Neural crest cell (in vitro differentiated cells): ENCODE results near the gene PPP1R3C. TPM values are rescaled to one million over a fixed set of nuclear protein-coding genes. Genes with fewer than 3 reads are reported as not detected.
A peak's percentile ranks its signal among the peaks of the same experiment; 100 is the strongest.

Source experiments
- DNase-seq: peaks from one replicate; pipeline ENCODE4 v3.0.0; 2021; ENCODE audit warnings: low read depth, mixed read lengths, low spot score
- H3K27ac Mint-ChIP-seq: one replicate; pipeline ENCODE4 v1.8.0; 2021; ENCODE audit warnings: mild to moderate bottlenecking, mixed read lengths; ENCODE audit not compliant: unreplicated experiment
- H3K27me3 Mint-ChIP-seq: 2 replicates; pipeline ENCODE4 v1.8.0; 2021; ENCODE audit warnings: low read depth, mild to moderate bottlenecking, mixed read lengths
- H3K36me3 Mint-ChIP-seq: 2 replicates; pipeline ENCODE4 v1.8.0; 2021; ENCODE audit warnings: low read depth, mild to moderate bottlenecking, mixed read lengths
- H3K4me1 Mint-ChIP-seq: 2 replicates; pipeline ENCODE4 v1.8.0; 2021; ENCODE audit warnings: mixed read lengths
- H3K4me3 Mint-ChIP-seq: one replicate; pipeline ENCODE4 v1.8.0; 2021; ENCODE audit warnings: mild to moderate bottlenecking, mixed read lengths
- H3K9me3 Mint-ChIP-seq: 2 replicates; pipeline ENCODE4 v1.8.0; 2021; ENCODE audit warnings: mixed read lengths
- CTCF ChIP-seq: fragments of 200-600 bp; sonication (generic); conservative IDR thresholded peaks from 2 replicates; pipeline ENCODE4 v1.5.0; 2021; ENCODE audit warnings: antibody characterized with exemption, mild to moderate bottlenecking
- total RNA-seq: library from RNA; stranded (reverse); gene quantifications from 2 replicates; pipeline ENCODE4 v1.2.1, GENCODE V29; 2021

Gene PPP1R3C
- total RNA-seq, 1 donor from 2014 or later: 3.6 TPM

GRCh38 chr10:91653219-91653870, 20.5 kb upstream of the PPP1R3C start:
- H3K4me1 Mint-ChIP-seq: peaks cover 12% of the 10 kb centered on the region
- DNase-seq: no peak
- H3K36me3 Mint-ChIP-seq: peaks cover 4% of the 10 kb centered on the region
- H3K27ac Mint-ChIP-seq: no peak overlapping the region
- no peaks in the 10 kb centered on the region for H3K27me3 Mint-ChIP-seq
- H3K4me3 Mint-ChIP-seq: no peak overlapping the region
- H3K9me3 Mint-ChIP-seq: peaks cover 10% of the 10 kb centered on the region
- no peak for TF ChIP-seq CTCF

GRCh38 chr10:91652364-91652763, 19.5 kb upstream of the PPP1R3C start:
- Mint-ChIP-seq H3K4me1 (peaks cover 12% of the 10 kb centered on the region), H3K36me3 (no peaks in the 10 kb centered on the region), H3K9me3 (peaks cover 8% of the 10 kb centered on the region), H3K4me3 (no peak overlapping the region), H3K27ac (no peak overlapping the region), H3K27me3 (no peaks in the 10 kb centered on the region)
- TF ChIP-seq CTCF: no peak
- no peak for DNase-seq

- no peak overlapping the region for H3K27ac Mint-ChIP-seq
- H3K9me3 Mint-ChIP-seq: peaks cover 10% of the 10 kb centered on the region
- H3K27me3 Mint-ChIP-seq: peaks cover 6% of the 10 kb centered on the region
- no peaks in the 10 kb centered on the region for H3K4me1 Mint-ChIP-seq
- no peaks in the 10 kb centered on the region for H3K36me3 Mint-ChIP-seq
- TF ChIP-seq CTCF: peak; percentile 49
- no peak for DNase-seq
- H3K4me3 Mint-ChIP-seq: no peak overlapping the region
Observed at GRCh38 chr10:91643700-91644099, 10.8 kb upstream of the PPP1R3C start.

GRCh38 chr10:91642831-91643692, 10.2 kb upstream of the PPP1R3C start:
- peaks cover 6% of the 10 kb centered on the region for H3K27me3 Mint-ChIP-seq
- no peak for TF ChIP-seq CTCF
- no peak overlapping the region for H3K4me3 Mint-ChIP-seq
- DNase-seq: no peak
- H3K4me1 Mint-ChIP-seq: no peaks in the 10 kb centered on the region
- peaks cover 10% of the 10 kb centered on the region for H3K9me3 Mint-ChIP-seq
- H3K36me3 Mint-ChIP-seq: no peaks in the 10 kb centered on the region
- no peak overlapping the region for H3K27ac Mint-ChIP-seq

- no peak for TF ChIP-seq CTCF
- no peak for DNase-seq
- Mint-ChIP-seq H3K27ac (no peak overlapping the region), H3K36me3 (no peaks in the 10 kb centered on the region), H3K27me3 (peaks cover 17% of the 10 kb centered on the region), H3K4me1 (peaks cover 19% of the 10 kb centered on the region), H3K4me3 (no peak overlapping the region), H3K9me3 (no peaks in the 10 kb centered on the region)
Observed at GRCh38 chr10:91636892-91637291, 4.0 kb upstream of the PPP1R3C start.
